GM21786 (cell line): ENCODE data around the gene SCOC.
"Not testable (repeated sequence)": the region's sequence is repeated elsewhere in the genome, so short reads cannot be mapped to it uniquely, and the experiment has no call there.

ENCODE experiments used
- ATAC-seq: cut with Tn5 transposase; IDR thresholded peaks from one replicate; pipeline ENCODE4 v1.9.1; 2021; ENCODE audit not compliant: unreplicated experiment

The SCOC gene

GRCh38 chr4:140359562-140360427 lies 13.7 kb upstream of the SCOC start:
- ATAC-seq = peak; percentile 95

GRCh38 chr4:140361099-140361498 lies 12.3 kb upstream of the SCOC start:
- no peak for ATAC-seq

GRCh38 chr4:140363051-140363450 lies 10.4 kb upstream of the SCOC start:
- no peak for ATAC-seq

DNA sequence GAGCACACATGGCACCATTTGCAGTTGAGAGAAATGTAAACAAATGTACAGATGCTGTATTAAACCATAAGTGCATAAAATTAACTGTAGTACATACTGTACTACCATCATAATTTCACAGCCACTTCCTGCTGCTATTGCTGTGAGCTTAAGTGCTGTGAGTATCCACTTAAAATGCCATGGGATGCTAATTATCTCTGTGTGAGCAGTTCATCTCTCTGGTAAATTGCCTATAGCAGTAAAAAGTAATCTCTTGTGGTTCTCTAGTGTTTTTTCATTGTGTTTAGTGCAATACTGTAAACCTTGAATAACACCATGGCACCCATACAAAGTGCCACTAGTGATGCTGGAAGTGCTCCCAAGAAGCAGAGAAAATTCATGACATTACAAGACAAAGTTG lies 9.9 kb upstream of the SCOC start:
- ATAC-seq = no peak

DNA sequence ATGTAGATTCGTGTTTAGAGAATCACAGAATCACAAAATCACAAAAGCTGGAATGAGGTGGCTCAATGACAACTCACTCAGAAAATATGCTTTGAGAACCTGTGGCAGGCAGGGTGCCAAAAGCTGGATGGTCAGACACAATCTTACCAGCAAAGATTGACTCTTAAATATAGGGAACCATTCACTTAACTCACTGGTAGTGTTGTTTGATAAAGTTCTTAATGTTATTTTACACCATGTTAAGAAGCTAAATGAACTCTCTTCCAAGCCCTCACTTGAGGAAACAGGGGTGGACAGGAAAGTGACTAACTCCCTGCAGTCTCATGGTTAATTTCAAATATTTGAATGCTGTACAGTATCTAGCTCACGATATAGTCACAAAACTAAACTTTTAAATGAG lies 5.7 kb upstream of the SCOC start:
- ATAC-seq = no peak

GRCh38 chr4:140368686-140369085 lies 4.8 kb upstream of the SCOC start:
- ATAC-seq = no peak

- peak; percentile 47 for ATAC-seq
Observed at GRCh38 chr4:140372751-140373327, 607 bp upstream of the SCOC start.

DNA sequence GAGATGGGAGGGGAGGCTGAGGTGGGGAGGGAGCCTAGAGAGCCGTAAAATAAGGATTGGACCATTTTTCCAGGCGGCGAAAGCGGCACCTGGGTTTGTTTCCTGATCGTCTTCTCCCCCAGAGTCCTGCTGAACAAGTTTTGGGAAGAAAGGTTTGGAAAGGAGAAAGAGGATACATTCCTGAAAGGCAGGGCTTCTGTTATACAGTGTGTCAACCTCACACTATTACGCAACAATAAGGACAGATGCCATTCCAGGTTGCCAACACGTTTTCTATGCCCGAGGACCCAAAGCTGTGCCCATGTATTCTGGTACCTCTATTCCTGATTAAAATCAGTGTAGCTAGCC lies 658 bp downstream of the SCOC start:
- ATAC-seq = no peak

- no peak for ATAC-seq
Observed at GRCh38 chr4:140382732-140383131, 9.3 kb downstream of the SCOC start.

- ATAC-seq = no peak
Observed at GRCh38 chr4:140388015-140388414, 14.6 kb downstream of the SCOC start.

DNA sequence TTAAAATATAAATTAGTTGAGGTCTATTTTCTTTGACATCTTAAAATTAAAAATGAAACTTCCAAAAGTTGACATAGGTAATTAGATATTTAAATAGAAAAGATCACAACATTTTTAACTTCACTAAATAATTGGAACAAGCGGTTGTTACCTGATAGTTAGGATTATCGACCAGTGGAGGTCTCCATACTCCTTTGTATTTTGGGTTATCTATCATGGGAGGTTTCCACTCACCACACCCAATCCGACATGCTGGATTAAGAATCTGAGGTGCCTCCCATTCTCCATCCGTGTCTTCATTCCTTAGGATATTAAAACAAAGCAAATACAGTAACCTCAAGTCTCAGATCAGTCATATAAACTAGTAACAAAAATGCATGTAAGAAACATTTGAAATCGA lies 22.2 kb downstream of the SCOC start:
- no peak for ATAC-seq

DNA sequence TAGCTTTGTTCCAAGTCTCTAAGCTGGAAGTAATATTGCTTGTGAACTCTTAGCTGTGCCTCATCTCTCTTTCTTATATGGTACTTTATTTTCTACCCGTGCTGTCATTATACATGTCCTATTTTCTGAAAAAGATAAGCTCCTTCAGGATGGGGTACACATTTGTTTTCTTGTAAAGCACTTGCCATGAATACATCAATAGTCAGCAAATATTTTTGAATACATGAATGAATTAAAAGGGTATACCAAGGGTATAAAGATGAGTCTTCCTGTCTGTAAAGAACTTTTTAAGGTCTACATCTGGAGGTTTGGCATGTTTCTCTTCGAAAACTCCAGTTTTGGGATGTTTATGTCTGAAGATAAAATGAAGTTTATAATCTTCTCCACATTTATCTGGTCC lies 26.7 kb downstream of the SCOC start:
- no peak for ATAC-seq

- ATAC-seq = no peak
Observed at GRCh38 chr4:140406292-140406691, 32.8 kb downstream of the SCOC start.

DNA sequence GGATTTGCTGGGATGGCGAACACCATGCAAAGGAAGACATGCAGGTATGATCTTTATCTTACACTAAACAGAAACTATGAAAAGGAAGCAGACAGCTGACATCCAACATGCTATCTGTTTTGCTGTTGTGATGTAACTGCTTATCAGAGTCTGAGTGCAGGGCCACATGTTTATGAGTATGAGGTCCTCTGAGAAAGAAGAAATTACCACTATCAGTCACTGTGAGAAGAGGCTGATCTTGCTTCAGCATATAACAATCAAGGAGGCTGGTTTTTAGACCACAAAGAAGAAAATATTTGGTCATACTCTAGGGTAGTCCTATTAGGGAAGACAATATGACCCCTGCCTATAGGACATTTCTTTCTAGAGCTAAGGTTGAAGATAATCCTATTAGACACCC lies 35.5 kb downstream of the SCOC start:
- no peak for ATAC-seq

DNA sequence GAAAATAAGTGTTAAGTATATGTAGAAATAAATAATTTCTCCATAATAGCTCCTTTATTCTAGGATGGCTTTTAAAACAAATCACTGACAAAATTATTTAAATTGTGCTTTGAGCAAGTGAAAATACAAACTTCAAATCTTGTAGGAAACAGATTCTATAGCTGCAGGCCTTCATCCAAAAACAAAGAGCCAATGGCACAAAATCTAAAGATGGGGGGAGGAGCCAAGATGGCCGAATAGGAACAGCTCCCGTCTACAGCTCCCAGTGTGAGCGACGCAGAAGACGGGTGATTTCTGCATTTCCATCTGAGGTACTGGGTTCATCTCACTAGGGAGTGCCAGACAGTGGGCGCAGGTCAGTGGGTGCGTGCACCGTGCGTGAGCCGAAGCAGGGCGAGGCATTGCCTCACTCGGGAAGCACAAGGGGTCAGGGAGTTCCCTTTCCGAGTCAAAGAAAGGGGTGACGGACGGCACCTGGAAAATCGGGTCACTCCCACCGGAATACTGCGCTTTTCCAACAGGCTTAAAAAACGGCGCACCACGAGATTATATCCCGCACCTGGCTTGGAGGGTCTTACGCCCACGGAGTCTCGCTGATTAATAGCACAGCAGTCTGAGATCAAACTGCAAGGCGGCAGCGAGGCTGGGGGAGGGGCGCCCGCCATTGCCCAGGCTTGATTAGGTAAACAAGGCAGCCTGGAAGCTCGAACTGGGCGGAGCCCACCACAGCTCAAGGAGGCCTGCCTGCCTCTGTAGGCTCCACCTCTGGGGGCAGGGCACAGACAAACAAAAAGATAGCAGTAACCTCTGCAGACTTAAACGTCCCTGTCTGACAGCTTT lies 39.9 kb downstream of the SCOC start:
- not testable (repeated sequence) for ATAC-seq

GRCh38 chr4:140423106-140423505 lies 49.7 kb downstream of the SCOC start:
- no peak for ATAC-seq

DNA sequence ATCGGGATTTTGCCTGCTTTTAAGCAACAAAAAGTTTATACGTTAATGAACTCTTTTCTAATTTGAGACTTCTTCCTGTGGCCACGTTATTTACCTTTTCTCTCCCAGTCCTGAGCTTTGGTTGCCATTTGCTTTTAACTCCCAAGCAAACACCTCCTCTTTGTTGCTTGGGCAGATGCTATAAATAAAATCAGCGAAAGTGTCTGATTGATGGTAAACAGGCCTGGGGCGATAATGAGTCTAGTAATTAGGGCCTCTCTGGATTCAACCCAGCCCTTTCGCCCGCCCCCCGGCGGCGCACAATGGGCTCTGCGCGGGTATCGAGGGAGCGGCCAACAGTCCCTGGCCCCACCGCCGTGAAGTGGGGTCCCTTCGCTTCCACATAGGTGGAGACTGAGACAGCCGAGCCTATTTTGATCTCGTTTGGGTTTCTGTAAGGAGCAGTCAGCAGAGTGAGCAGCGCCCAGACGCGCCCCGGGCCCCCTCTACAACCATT lies 53.2 kb downstream of the SCOC start:
- ATAC-seq = peak; percentile 16

DNA sequence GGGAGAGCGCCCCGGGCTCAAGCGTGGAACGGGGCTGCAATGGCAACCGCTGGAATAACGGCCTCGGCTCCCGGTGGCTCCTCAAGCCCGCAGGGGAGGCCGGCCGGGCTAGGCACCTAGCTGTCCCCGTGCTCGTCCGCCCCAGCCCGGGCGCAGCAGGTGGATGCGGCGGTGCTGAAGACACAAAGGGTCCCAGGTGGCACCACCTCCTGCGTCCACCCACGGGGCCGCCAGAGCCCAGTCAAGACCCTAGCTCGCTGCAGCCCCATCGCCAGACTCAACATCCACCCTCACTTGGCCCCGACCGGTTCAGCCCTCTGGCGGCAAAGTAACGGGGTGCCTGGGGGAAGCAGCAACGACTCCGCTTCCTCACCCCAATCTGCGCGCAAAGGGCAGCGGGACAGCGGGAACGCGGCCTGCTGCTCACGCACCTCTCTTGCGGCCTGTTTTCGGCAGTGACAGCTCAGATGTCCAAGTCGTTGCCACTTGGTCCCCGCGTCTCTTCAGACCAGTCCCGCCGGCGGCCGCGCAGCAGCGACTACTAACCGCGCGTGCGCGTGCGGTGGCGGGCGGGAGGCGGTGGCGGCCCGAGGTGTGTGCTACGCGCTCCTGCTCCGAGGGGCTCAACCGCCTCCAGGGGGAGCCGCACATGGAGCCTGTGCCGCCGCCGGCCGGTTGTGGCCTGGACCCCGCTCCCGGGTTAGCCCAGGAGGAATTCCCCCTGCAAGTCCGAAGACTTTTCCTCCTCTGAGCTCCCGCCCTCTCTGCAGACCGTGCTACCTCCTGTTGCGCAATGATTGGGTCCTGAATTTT lies 53.9 kb downstream of the SCOC start, which contains the start of gene CLGN:
Gene CLGN (minus strand): TSS at position 543 of the 813 bp plus-strand sequence. CDS start 14,570 bp downstream, outside the sequence.
- peak; percentile 70 for ATAC-seq

- no peak for ATAC-seq
Observed at GRCh38 chr4:140427919-140428471, 54.5 kb downstream of the SCOC start.
